ENCODE measurements around the gene CCNB2. TPM values are rescaled to one million over a fixed set of nuclear protein-coding genes. Genes with fewer than 3 reads are reported as not detected.

The CCNB2 gene
- total RNA-seq: 1 to 10 TPM in 2 of 4 donors, under 1 TPM in 1, not detected in 1; 0.44 to 1.2 (median 1.2) TPM

DNA sequence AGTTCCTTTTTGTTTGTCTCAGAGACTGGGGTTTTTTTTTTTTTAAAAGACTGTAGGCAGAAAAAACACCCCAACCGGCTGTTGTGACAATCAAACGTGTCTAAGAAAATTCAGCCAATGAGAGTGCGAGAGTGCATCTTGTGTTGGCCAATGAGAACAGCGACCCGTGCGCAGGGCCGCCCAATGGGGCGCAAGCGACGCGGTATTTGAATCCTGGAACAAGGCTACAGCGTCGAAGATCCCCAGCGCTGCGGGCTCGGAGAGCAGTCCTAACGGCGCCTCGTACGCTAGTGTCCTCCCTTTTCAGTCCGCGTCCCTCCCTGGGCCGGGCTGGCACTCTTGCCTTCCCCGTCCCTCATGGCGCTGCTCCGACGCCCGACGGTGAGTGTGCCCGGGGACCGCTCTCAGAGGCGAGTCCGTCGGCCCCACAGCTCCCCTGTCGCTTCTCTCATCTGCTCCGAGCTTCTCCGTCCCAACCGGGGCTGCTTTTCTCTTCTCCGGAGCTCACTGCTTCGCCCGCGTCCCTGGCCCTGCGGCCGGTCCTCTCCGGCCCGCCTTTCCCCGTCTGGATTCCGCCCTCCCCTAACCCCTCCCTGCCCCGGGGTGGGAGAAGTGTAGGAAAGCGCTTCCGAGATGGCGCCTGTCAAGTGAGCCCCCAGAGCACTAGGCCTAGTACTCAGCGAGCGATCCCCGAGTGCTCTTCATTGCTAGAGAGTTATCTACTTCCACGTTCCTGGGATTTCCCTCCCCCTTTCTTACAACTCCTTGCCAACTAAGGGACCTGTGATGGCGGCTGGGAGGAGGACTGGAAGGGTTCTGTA lies at the start of gene CCNB2:
TSS of gene CCNB2 (plus strand) at position 235 of the 821 bp plus-strand sequence. CDS start at position 358, 123 bp downstream.
- Histone ChIP-seq H3K4me1 (peaks cover 0 to 13% (median 2%) of the 10 kb centered on the region in 4 donors), H3K9me3 (no peaks in the 10 kb centered on the region), H3K27ac (peak within 1 kb of the TSS in 3 of 4 donors; percentile 10 to 45 (median 26)), H3K36me3 (peaks cover 0 to 4% (median 0%) of the 10 kb centered on the region in 3 donors), H3K27me3 (no peaks in the 10 kb centered on the region), H3K4me3 (peak within 1 kb of the TSS; percentile 52 to 72 (median 60))
- TF ChIP-seq, protein P1, sequence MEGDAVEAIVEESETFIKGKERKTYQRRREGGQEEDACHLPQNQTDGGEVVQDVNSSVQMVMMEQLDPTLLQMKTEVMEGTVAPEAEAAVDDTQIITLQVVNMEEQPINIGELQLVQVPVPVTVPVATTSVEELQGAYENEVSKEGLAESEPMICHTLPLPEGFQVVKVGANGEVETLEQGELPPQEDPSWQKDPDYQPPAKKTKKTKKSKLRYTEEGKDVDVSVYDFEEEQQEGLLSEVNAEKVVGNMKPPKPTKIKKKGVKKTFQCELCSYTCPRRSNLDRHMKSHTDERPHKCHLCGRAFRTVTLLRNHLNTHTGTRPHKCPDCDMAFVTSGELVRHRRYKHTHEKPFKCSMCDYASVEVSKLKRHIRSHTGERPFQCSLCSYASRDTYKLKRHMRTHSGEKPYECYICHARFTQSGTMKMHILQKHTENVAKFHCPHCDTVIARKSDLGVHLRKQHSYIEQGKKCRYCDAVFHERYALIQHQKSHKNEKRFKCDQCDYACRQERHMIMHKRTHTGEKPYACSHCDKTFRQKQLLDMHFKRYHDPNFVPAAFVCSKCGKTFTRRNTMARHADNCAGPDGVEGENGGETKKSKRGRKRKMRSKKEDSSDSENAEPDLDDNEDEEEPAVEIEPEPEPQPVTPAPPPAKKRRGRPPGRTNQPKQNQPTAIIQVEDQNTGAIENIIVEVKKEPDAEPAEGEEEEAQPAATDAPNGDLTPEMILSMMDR (IDR thresholded peaks at IDR 0.05): peak in 1 of 5 experiments; percentile 8
- TF ChIP-seq EP300 (IDR thresholded peaks at IDR 0.05): peak in 1 of 2 donors; percentile 53
- no peak for TF ChIP-seq POLR2A (IDR thresholded peaks at IDR 0.05)
- DNase-seq (ENCODE audit: low spot score in 2 of 2): peak; percentile 61 to 76
- 1 to 2% methylated on average over 48 to 57 of the region's 57 CpGs for WGBS, 2 donors

DNA sequence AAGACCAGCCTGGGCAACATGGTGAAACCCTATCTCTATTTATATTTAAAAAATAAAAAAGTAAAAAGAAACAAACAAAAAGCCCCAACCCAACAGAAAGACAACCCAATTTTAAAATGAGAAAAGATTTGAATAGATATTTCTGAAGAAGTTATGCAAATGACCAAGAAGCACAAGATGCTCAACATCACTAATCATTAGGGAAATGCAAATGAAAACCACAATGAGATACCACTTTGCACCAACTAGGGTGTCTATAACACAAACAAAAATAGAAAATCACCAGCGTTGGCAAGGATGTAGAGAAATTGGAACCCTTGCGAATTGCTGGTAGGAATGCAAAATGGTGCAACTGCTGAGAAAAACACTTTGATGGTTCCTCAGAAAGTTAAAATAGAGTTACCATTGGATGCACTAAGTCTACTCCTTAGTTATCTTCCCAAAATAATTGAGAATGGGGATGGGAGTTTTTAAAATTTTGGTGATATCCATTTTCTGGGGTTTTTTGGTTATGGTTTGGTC lies 45.8 kb upstream of the CCNB2 start:
- no peaks in the 10 kb centered on the region for H3K27me3 ChIP-seq
- no peak overlapping the region for H3K4me3 ChIP-seq
- DNase-seq (ENCODE audit: low spot score in 2 of 2): no peak
- H3K36me3 ChIP-seq: peaks cover 0 to 81% (median 11%) of the 10 kb centered on the region in 3 donors
- H3K9me3 ChIP-seq: no peaks in the 10 kb centered on the region
- H3K27ac ChIP-seq: no peak overlapping the region
- WGBS, 2 donors: 95 to 97% methylated on average over 2 of the region's 2 CpGs
- peaks cover 0 to 5% (median 0%) of the 10 kb centered on the region in 4 donors for H3K4me1 ChIP-seq
- TF ChIP-seq EP300 (IDR thresholded peaks at IDR 0.05) (no peak), POLR2A (IDR thresholded peaks at IDR 0.05) (no peak)
- TF ChIP-seq, protein P1 (IDR thresholded peaks at IDR 0.05): no peak

DNA sequence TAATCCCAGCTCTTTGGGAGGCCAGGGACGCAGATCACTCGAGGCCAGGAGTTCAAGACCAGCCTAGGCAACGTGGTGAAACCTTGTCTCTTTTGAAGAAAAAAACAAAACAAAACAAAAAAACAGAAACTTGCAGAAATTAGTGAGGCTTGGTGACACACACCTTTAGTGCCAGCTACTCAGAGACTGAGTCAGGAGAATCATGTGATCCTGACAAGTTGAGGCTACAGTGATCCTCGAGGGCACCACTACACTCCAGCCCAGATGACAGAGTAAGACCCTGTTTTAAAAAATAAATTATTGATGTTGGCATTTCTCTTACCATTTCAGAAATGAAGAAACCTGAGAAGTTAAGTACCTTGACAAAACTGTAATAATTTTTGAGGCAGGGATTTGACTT lies 44.6 kb upstream of the CCNB2 start:
- WGBS, 2 donors: 93 to 96% methylated on average over 4 of the region's 4 CpGs
- Histone ChIP-seq H3K4me1 (peaks cover 0 to 5% (median 0%) of the 10 kb centered on the region in 4 donors), H3K9me3 (no peaks in the 10 kb centered on the region), H3K36me3 (peaks cover 0 to 86% (median 11%) of the 10 kb centered on the region in 3 donors), H3K27me3 (no peaks in the 10 kb centered on the region), H3K4me3 (no peak overlapping the region), H3K27ac (no peak overlapping the region)
- DNase-seq (ENCODE audit: low spot score in 2 of 2): no peak
- TF ChIP-seq POLR2A (IDR thresholded peaks at IDR 0.05) (no peak), EP300 (IDR thresholded peaks at IDR 0.05) (no peak)
- TF ChIP-seq, protein P1 (IDR thresholded peaks at IDR 0.05): no peak

DNA sequence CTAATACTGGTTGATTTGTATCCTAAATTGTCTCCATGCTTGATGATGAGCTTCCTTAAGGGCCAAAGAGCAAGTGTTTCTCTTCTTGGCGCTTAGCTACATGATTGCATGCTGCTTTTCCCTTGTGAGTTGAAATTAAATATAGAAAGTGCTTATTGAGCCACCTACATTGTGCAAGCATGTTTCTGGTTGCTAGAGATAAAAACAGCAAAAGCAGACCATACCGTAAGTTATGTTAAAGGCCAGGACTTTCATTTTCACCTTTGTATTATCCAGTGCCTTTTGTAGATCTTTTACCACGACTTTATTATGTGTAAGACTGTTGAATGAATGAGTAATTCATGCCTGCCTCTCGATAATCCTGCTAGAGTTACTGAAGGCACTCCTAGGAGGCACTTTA lies 41.9 kb upstream of the CCNB2 start:
- 59 to 72% methylated on average over 4 of the region's 4 CpGs for WGBS, 2 donors
- Histone ChIP-seq H3K27ac (no peak overlapping the region), H3K4me1 (peaks cover 0 to 5% (median 0%) of the 10 kb centered on the region in 4 donors), H3K4me3 (no peak overlapping the region), H3K36me3 (peaks cover 0 to 88% (median 11%) of the 10 kb centered on the region in 3 donors), H3K27me3 (no peaks in the 10 kb centered on the region), H3K9me3 (no peaks in the 10 kb centered on the region)
- DNase-seq (ENCODE audit: low spot score in 2 of 2): no peak
- no peak for TF ChIP-seq POLR2A (IDR thresholded peaks at IDR 0.05)

DNA sequence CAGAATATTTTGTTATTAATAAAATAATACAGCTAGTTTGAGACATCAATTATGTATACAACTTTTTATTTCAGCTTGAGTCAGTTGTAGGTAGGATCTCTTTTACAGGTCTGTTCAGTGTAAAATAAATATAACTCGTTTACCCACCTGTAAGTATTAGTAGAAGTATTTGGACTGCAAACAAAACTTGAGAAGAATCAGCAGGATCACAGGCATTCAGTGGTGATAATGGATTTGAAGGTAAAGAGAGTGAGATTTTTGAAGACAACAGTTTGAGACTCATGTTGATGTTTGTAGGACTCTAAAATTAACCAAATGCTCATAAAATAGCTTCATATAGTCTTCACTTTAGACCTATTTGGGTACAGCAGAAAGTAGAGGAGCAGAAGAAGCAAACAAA lies 35.5 kb upstream of the CCNB2 start:
- H3K27me3 ChIP-seq: no peaks in the 10 kb centered on the region
- TF ChIP-seq POLR2A (IDR thresholded peaks at IDR 0.05) (no peak), EP300 (IDR thresholded peaks at IDR 0.05) (no peak)
- TF ChIP-seq, protein P1 (IDR thresholded peaks at IDR 0.05): no peak
- no peak overlapping the region for H3K4me3 ChIP-seq
- no peaks in the 10 kb centered on the region for H3K9me3 ChIP-seq
- no peaks in the 10 kb centered on the region for H3K4me1 ChIP-seq
- no peak for DNase-seq (ENCODE audit: low spot score in 2 of 2)
- no peak overlapping the region for H3K27ac ChIP-seq
- peaks cover 0 to 95% (median 0%) of the 10 kb centered on the region in 3 donors for H3K36me3 ChIP-seq
- 95 to 96% methylated on average over 1 of the region's 1 CpG for WGBS, 2 donors
